Mesangial cell (primary cell): Measurements from ENCODE around the gene TIMM10B. TPM values are rescaled to one million over a fixed set of nuclear protein-coding genes. Genes with fewer than 3 reads are reported as not detected.

ENCODE experiments used
- total RNA-seq: library from RNA; depleted of rRNA; stranded (reverse); fragments of >200 nt; gene quantifications from 2 replicates; pipeline ENCODE4 v1.2.3, GENCODE V29; 2015

Gene TIMM10B, protein sequence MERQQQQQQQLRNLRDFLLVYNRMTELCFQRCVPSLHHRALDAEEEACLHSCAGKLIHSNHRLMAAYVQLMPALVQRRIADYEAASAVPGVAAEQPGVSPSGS
- total RNA-seq = 26.2 and 42.4 TPM in 2 replicates

DNA sequence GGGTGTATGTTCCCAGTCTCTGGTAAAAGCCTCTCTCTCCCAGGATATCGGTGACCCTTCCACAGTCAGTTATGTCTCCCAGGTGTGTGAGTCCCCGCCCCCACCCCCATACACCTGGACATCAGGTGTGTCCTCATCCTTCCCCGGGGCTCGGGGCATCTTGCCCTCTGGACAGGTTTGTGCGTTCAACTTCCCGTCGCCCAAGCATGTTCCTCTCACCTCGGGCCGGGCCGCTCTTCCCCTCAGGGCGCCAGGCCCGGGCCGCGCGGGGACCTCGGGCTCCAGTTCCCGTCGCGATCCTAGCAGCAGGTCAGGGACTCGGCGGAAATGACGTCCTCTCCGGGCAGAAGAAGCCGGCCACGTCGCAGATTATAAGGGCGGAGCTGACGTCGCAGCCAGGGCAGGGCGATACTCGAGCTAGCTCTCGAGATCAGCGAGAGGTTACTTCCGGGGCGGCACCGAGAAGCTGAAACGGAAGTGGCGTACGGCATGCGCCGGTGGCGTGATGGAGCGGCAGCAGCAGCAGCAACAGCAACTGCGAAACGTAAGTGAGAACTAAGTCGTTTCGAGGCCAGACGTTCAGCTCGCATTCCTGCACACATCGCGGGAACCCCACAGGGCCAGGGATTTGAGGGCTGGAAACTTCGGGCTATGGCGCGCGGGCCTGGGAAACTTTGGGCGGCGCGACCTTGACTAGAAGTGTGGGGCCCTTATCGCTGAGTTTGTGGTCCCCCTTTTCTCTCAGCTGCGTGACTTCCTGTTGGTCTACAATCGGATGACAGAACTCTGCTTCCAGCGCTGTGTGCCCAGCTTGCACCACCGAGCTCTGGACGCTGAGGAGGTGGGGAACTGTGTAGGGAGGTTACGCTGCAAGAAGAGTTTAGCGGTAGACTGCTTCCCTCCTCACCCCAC lies at the start of gene TIMM10B, which contains the start of gene ARFIP2:
TSS of gene TIMM10B (plus strand) at position 490 of the 912 bp plus-strand sequence. CDS start at position 506, 16 bp downstream.
TSS of gene ARFIP2 (minus strand) at position 320 of the 912 bp plus-strand sequence. CDS start 910 bp downstream, outside the sequence.

DNA sequence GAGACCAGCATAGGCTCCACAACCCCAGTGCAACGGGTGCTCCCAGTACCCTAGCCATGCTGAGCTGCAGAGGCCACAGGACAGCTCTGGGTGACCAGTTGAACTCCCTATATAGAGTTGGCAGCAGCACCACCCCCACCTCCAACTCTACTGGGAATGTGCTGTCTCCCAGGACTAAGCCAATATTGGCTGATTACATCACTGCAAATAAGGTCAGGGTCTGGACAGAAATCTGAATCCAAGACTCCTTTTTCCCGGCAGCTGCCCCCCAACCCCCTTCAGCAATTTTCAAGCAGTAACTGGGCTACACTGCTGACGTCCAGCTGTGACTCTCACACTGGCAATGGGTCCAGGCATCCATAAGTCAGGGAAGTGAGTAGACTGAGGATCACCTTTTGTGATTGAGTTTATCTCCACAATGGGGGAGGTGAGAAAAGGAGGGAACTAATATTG lies 40.4 kb upstream of the TIMM10B start, which contains the start of gene HPX:
TSS of gene HPX (minus strand) at position 82 of the 453 bp plus-strand sequence. CDS start at position 58, 24 bp downstream.

DNA sequence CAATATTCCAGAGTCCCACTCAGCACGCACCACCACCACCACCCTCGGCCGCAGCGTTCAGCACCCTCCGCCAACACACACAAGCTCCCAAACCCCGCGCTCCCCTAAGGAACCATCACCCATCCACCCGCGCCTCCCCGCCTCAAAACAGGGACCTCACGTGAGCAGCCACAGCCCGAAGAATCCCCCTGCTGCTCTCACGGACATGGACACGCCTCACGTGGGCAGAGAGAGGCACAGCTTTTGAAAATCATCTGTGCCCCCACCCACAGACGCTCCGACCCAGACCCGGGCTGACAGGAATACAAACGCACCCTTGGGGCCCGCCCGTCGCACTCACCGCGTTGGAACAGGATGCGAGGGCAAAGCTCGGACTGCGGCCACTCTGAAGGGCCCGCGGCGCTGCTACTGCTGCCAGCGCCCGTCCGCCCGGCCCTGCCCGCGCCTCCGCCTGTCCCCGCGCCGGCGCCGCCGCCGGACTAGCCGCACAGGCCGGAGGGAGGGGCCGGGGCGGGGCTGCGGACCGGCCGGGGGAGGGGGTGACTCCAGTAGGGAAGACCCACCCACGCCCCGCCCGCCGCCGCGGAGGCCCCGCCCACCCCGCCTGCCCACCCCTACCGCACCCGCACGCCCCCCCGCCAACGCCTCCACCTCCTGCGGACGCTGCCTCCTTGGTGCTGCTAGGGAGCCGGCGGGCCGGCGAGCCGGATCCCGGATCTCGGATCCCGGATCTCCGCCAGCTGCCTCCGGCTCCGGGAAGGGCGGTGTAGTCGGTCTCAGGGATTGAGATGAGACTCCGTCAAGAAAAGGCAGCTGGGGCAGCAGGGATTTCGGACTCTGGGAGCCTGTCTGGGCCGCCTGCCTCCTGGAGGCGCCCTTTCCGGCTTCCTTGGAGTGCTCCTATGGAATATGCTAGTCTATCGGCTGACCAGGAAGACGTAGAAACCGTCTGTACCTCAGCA lies 7.6 kb upstream of the TIMM10B start, which contains the start of gene TRIM3:
TSS of gene TRIM3 (minus strand) at position 491 of the 962 bp plus-strand sequence. CDS start 8,246 bp downstream, outside the sequence.

DNA sequence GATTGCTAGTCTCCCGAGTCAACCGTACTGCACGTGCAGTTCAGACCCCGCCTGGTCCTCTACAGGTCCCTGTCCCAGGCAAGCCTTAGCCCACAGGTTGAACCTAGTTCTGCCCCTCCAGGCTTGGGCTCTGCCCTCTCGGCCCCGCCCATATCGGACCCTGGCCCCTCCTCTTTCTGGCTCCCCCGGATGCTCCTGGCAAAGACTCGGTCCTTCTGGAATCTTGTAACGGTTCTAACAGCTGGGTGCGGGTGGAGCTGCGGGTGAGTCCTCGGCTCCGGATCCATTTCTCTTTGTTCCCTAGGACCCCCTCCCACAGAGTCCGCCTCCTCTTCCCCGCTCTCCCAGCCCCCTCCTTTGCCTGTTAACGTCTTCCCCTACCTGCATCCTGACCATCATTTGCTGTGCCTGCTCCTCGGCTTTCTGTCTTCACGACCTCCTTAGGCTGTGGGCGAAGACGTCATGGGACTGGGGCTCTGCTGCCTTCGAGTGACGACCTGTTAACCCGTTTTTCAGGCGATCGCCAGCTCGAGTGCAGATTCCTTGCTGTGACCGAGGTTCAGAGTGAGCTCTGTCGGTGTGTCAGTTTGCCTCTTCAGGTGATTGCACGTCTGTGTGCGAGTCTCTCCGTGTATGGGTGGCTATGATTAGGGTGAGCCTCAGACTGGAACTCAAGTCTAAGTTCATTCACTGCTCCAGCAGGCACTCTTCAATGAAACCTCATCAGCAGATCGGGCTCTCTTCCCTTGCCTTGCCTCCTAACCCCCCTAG lies 16.0 kb downstream of the TIMM10B start, which contains the start of gene DNHD1:
TSS of gene DNHD1 (plus strand) at position 212 of the 771 bp plus-strand sequence. CDS start 936 bp downstream, outside the sequence.

Other genes with a start within 250 kb of the TIMM10B start
- 11.6 and 18.6 TPM in 2 replicates for gene FHIP1B, start 246.9 kb upstream of the TIMM10B start, total RNA-seq
- under 0.01 TPM in 1 of 2 replicates, not detected in the other for gene CNGA4, start 242.4 kb upstream of the TIMM10B start, total RNA-seq
- 0.25 TPM in 1 of 2 replicates, not detected in the other for gene CCKBR, start 221.7 kb upstream of the TIMM10B start, total RNA-seq
- 161 and 319 TPM in 2 replicates for gene CAVIN3, start 161.0 kb upstream of the TIMM10B start, total RNA-seq
- gene SMPD1, start 91.0 kb upstream of the TIMM10B start, total RNA-seq = 38.3 and 91.0 TPM in 2 replicates
- 35.7 and 57.2 TPM in 2 replicates for gene APBB1, start 62.4 kb upstream of the TIMM10B start, total RNA-seq
- 0.38 and 0.65 TPM in 2 replicates for gene HPX, start 40.5 kb upstream of the TIMM10B start, total RNA-seq
- 13.0 and 16.6 TPM in 2 replicates for gene TRIM3, start 7.6 kb upstream of the TIMM10B start, total RNA-seq
- 53.0 TPM in 2 replicates for gene ARFIP2, start 170 bp upstream of the TIMM10B start, total RNA-seq
- 0.33 and 2.2 TPM in 2 replicates for gene DNHD1, start 15.8 kb downstream of the TIMM10B start, total RNA-seq
- gene RRP8, start 122.1 kb downstream of the TIMM10B start, total RNA-seq = 6.7 and 13.0 TPM in 2 replicates
- gene ILK, start 122.3 kb downstream of the TIMM10B start, total RNA-seq = 183 and 288 TPM in 2 replicates
- gene TAF10, start 130.7 kb downstream of the TIMM10B start, total RNA-seq = 82.3 and 97.0 TPM in 2 replicates
- 49.5 and 166 TPM in 2 replicates for gene TPP1, start 137.9 kb downstream of the TIMM10B start, total RNA-seq
- 3.1 and 17.2 TPM in 2 replicates for gene DCHS1, start 174.3 kb downstream of the TIMM10B start, total RNA-seq
- 33.7 and 54.8 TPM in 2 replicates for gene MRPL17, start 201.8 kb downstream of the TIMM10B start, total RNA-seq